Skeletal muscle satellite cell (primary cell): ENCODE results near the gene SLC2A6. TPM values are rescaled to one million over a fixed set of nuclear protein-coding genes. Genes with fewer than 3 reads are reported as not detected.

Source experiments
- H3K27me3 ChIP-seq: 2 replicates; pipeline ENCODE4 v1.7.0; 2013; ENCODE audit warnings: low read length; ENCODE audit not compliant: control insufficient read depth, insufficient read depth
- H3K36me3 ChIP-seq: 2 replicates; pipeline ENCODE4 v1.7.0; 2013; ENCODE audit warnings: mild to moderate bottlenecking, control low read depth, low read length; ENCODE audit not compliant: insufficient read depth
- H3K4me1 ChIP-seq: 2 replicates; pipeline ENCODE4 v1.7.0; 2013; ENCODE audit warnings: low read length; ENCODE audit not compliant: control insufficient read depth, insufficient read depth
- H3K4me2 ChIP-seq: 2 replicates; pipeline ENCODE4 v1.7.0; 2013; ENCODE audit warnings: mild to moderate bottlenecking, low read length
- H3K4me3 ChIP-seq: 2 replicates; pipeline ENCODE4 v1.7.0; 2013; ENCODE audit warnings: low read length
- H3K9ac ChIP-seq: 2 replicates; pipeline ENCODE4 v1.7.0; 2013; ENCODE audit warnings: mild to moderate bottlenecking, low read depth, low read length, moderate library complexity
- H3K9me3 ChIP-seq: replicated peaks from 2 replicates; pipeline ENCODE4 v1.7.0; 2013; ENCODE audit warnings: mild to moderate bottlenecking, control low read depth, low read length
- total RNA-seq: library from RNA; depleted of rRNA; stranded (reverse); fragments of >200 nt; gene quantifications from 2 replicates; pipeline ENCODE4 v1.2.3, GENCODE V29; 2012; rRNA removed

Gene SLC2A6, protein sequence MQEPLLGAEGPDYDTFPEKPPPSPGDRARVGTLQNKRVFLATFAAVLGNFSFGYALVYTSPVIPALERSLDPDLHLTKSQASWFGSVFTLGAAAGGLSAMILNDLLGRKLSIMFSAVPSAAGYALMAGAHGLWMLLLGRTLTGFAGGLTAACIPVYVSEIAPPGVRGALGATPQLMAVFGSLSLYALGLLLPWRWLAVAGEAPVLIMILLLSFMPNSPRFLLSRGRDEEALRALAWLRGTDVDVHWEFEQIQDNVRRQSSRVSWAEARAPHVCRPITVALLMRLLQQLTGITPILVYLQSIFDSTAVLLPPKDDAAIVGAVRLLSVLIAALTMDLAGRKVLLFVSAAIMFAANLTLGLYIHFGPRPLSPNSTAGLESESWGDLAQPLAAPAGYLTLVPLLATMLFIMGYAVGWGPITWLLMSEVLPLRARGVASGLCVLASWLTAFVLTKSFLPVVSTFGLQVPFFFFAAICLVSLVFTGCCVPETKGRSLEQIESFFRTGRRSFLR
- total RNA-seq, result 23.2 and 28.4 TPM in 2 replicates

DNA sequence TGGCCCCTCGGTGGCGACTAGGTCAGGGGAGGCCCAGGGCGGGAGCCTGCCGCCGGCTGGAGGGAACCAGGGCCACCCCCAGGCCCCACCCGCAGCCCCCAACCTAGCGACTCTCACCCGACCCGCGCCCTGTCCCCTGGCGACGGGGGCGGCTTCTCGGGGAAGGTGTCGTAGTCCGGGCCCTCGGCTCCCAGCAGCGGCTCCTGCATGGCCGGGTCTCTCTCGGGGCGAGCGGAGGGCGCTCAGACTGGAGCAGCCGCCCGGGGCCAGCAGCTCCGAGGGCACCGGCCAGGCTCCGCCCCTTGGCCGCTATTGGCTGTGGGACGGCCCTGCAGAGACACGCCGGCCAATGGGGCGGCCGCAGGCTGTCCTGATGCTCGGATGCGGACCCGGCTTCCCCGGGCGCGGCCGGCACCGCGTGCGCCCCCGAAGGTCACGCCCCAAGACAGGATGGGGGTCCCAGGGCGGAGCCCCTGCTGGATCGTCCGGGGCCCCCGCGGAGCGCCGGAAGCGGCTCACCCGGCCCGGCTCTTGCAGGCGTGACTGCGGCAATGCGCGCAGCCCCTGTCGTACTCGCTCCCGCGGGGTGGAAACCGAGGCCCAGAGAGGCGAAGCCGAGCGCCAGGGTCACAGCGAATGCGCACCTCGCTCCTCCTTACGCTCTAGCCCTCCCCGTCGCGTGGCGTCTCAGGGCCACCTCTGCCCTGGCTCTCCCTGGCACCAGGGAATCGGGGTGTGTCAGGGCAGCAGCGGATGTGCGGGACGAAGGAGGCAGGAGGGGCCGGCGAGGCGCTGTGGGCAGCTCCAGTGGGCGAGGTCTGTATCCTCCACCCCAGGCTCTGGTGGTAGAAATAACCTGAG is at the start of gene SLC2A6:
TSS of gene SLC2A6 (minus strand) at position 249 of the 861 bp plus-strand sequence. CDS start at position 209, 40 bp downstream.
- peak within 1 kb of the TSS; percentile 77 for H3K4me3 ChIP-seq
- peaks cover 13% of the 10 kb centered on the region for H3K36me3 ChIP-seq
- peak within 1 kb of the TSS; percentile 85 for H3K4me2 ChIP-seq
- peaks cover 13% of the 10 kb centered on the region for H3K4me1 ChIP-seq
- no peaks in the 10 kb centered on the region for H3K9me3 ChIP-seq
- peak within 1 kb of the TSS; percentile 84 for H3K9ac ChIP-seq
- H3K27me3 ChIP-seq, result peaks cover 14% of the 10 kb centered on the region

DNA sequence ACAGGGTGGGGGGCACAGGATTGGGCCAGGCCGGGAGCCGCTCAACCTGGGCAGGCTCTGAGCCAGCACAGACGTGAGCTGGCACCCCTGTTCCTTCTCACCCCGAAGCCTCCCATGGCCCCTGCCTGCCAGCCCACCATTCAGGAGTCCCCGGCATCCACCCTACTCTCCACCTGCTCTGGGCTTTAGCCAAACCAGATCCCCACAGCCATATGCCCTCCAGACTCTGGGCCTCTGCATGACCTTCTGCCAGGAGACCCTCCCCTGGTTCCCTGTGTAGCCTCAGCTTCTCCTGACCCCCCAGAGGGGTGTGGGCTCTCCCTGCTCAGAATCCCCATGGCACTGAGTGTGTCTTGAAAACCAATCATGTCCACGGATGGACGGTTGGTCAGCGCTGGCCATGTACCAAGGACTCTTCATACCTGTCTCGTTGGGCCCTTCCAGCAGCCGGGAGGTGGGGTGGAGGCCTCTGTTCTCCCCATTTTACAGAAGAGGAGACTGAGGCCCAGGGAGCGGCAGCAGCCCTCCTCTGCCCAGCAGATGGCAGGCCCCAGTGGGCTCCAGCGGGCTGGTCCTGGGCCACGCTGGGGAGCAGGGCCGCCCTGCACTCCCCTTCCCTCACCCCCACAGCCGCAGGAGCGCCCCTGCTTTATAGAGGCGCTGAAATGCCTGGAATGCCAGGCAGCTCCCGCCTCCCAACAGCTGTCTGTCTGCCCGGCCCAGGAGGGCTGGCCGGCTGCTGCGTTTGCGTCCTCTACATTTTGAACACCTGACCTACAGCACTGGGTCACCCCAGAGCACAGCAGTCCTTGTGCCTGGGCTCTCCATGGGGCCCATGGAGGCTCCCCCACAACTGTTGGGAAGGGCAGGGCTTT is 49.3 kb upstream of the SLC2A6 start:
- Histone ChIP-seq H3K9ac (no peak overlapping the region), H3K4me1 (peaks cover 22% of the 10 kb centered on the region), H3K4me3 (no peak overlapping the region), H3K9me3 (no peaks in the 10 kb centered on the region), H3K27me3 (peaks cover 85% of the 10 kb centered on the region), H3K4me2 (no peak overlapping the region), H3K36me3 (no peaks in the 10 kb centered on the region)

DNA sequence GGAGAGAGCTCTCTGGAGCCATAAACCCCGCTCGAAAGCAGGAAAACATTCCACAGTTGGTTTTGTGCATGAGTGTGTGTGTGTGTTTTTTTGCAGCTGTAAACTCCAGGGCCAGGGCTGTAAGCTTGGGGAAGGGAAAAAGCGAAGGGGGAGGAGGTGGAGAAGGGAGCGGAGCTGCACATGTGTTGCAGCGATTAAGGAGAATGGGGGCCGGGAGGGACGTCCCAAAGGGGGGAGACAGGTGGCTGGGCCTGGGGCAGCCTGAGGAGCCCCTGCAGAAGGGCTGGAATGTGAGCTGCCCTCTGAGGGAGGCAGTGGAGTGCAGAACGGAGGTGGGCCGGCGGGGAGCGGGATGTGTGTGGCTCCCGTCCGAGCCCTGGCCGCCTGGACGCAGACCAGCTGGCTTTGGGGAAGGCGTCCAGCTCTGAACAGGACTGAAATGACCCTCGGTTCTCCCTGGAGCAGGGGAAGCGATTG is 48.6 kb upstream of the SLC2A6 start:
- no peak overlapping the region for H3K9ac ChIP-seq
- peaks cover 20% of the 10 kb centered on the region for H3K4me1 ChIP-seq
- H3K9me3 ChIP-seq, result no peaks in the 10 kb centered on the region
- H3K36me3 ChIP-seq, result no peaks in the 10 kb centered on the region
- H3K4me3 ChIP-seq, result no peak overlapping the region
- H3K27me3 ChIP-seq, result peaks cover 80% of the 10 kb centered on the region
- no peak overlapping the region for H3K4me2 ChIP-seq

DNA sequence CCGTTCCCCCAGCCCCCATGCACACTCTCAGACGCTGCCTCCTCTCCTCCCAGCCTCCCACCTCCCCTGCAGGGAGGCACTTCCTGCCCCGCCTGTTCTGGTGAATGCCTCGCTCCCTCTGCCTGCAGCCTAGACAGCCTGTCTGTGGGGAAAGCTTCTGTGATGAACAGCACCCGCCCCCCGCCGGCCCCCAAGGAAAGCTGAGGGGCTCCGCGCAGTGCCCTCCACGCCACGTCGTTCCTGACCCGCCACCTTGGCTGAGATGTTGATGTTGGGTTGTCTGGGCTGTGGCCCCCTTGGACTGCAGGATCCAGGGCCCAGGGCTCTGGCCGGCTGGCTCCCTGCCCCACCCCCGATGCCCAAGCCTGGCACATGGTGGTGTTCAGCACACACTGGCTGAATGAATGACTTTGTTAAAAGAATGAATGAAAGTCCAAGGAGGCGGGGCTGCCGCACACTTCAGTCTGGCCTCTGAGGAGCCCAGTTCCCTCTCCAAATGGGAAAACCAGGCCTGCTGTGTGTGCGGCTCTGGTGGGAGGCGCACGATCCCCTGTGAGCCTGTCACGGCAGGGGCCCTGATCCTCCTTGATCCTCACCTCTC is 47.9 kb upstream of the SLC2A6 start:
- Histone ChIP-seq H3K9ac (no peak overlapping the region), H3K9me3 (no peaks in the 10 kb centered on the region), H3K4me3 (no peak overlapping the region), H3K27me3 (peaks cover 79% of the 10 kb centered on the region), H3K36me3 (no peaks in the 10 kb centered on the region), H3K4me2 (no peak overlapping the region), H3K4me1 (peaks cover 20% of the 10 kb centered on the region)

DNA sequence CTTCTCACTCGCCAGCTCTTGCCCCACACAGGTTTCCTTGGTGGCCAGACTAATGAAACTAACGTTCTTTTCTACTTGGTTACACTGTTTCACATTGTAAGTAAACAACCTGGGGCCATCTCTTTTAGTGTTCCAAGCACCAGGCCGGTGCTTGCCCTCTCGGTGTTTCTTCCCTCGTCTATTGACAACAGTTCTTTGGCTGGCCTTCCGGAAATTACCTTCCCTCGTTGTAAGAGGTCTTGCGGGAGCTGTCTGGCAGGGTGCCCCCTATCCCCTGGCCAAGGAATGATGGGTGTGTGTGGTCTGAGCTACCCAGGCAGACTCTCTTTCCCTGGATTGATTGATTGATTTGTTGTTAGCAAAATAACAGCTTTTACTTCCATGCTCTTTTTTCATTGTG is 46.8 kb upstream of the SLC2A6 start:
- no peaks in the 10 kb centered on the region for H3K9me3 ChIP-seq
- H3K36me3 ChIP-seq, result no peaks in the 10 kb centered on the region
- H3K4me1 ChIP-seq, result peaks cover 20% of the 10 kb centered on the region
- peaks cover 73% of the 10 kb centered on the region for H3K27me3 ChIP-seq
- H3K9ac ChIP-seq, result no peak overlapping the region
- no peak overlapping the region for H3K4me3 ChIP-seq
- H3K4me2 ChIP-seq, result no peak overlapping the region

DNA sequence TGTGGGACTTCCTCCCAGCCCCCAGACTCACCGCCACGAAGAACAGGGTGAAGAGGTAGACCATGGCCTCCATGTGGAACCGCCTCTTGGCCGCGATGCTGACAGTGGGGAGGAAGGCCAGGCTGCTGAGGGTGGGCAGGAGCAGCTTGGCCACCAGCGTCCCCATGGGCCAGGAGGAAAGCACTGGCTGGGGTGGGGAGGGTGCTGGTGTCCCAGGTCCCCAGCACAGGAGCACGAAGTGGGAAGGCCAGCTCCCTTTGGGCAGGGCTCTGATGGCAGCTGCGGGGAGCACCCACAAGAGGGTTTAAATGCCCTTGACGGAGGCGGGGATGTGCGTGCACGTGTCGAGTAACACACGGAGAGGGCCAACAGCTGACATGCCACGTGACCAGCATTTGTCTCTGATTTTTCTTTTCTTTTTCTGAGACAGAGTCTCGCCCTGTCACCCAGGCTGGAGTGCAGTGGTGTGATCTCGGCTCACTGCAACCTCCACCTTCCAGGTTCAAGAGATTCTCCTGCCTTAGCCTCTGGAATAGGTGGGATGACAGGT is 45.9 kb upstream of the SLC2A6 start, which contains the start of gene MYMK:
TSS of gene MYMK (minus strand) at position 281 of the 550 bp plus-strand sequence. CDS start at position 166, 115 bp downstream.
- Histone ChIP-seq H3K9ac (no peak within 1 kb of the TSS), H3K9me3 (no peaks in the 10 kb centered on the region), H3K27me3 (peaks cover 67% of the 10 kb centered on the region), H3K4me2 (no peak within 1 kb of the TSS), H3K4me3 (no peak within 1 kb of the TSS), H3K4me1 (peaks cover 20% of the 10 kb centered on the region), H3K36me3 (no peaks in the 10 kb centered on the region)

DNA sequence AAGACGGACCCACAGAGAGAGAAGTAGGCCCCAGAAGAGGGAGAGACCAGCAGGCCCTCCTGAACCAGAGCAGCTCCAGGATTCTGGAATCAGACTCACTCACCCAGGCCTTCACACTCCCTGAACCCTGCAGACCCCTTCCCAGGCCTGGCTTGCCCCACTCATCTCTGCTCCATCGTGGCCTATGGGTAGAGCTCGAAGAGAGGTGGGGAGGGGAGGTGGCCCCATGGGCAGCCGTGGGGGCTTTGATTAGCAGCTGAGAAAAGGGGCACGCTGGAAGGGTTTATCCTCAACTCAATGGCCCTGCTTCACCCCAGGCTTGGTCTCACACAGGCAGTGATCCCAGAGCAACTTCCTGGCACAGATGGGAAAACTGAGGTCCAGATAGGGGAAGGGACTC is 45.2 kb upstream of the SLC2A6 start:
- H3K27me3 ChIP-seq, result peaks cover 61% of the 10 kb centered on the region
- H3K36me3 ChIP-seq, result no peaks in the 10 kb centered on the region
- H3K4me2 ChIP-seq, result no peak overlapping the region
- peaks cover 20% of the 10 kb centered on the region for H3K4me1 ChIP-seq
- H3K4me3 ChIP-seq, result no peak overlapping the region
- no peaks in the 10 kb centered on the region for H3K9me3 ChIP-seq
- H3K9ac ChIP-seq, result no peak overlapping the region

DNA sequence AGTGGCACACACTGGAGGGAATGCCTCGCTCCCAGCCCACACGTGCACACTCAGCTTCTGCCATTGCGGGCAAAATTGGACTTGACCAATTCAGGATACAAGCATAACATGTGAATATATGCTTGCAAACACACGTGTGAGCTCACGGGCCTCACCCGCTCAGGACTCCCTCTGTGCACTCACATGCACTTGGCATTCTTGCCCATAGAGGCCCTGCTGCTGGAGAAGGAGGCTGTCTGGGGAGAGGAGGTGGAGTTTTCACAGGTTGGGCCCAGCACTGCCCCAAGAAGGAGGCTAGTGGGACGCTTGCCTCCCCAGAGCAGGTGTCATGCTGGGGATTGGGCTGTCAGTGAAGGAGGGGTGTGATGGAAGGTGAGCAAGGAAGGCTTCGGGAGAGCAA is 44.2 kb upstream of the SLC2A6 start:
- Histone ChIP-seq H3K4me2 (no peak overlapping the region), H3K4me3 (no peak overlapping the region), H3K9ac (no peak overlapping the region), H3K36me3 (no peaks in the 10 kb centered on the region), H3K27me3 (peaks cover 50% of the 10 kb centered on the region), H3K9me3 (no peaks in the 10 kb centered on the region), H3K4me1 (peaks cover 9% of the 10 kb centered on the region)

DNA sequence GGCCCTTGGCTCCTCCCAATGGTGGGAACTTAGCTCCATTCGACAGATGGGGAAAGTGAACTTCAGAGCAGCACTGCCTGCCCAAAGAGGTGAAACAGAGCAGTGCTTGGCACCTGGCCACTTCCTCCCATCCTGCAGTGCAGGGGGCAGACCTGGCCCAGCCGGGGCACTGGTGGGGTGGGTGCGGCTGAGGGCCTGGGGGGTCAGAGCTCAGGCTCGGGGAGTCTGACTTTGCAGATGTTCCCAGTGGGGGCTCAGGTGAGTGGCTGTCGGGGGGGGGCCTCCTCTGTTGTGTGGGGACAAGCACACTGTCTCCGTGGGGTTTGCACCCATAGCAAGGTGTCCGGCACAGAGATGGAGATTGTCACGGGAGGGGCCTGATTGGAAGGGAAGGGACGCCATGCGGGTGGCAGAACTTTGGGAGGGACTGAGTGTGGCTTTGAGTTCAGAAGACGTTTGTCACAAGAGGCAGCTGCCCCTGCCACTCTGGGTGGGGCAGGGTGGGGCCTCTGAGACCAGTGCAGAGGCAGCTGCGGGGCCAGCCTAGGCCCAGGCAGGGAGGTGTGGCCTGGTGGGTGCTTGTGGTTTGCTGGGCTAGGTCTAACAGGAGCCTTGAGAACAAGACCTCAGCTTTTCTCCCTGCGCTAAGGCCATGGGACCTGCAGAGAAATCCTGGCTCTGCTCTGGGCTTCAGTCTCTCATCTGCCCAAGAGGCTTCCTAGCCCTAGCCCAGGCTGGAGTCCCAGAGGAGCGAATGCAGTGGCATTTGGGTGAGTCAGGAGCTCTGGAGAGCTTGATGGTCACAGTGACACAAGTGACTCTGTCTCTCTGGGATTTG is 43.4 kb upstream of the SLC2A6 start:
- H3K4me3 ChIP-seq, result no peak overlapping the region
- no peaks in the 10 kb centered on the region for H3K9me3 ChIP-seq
- H3K4me2 ChIP-seq, result no peak overlapping the region
- no peak overlapping the region for H3K9ac ChIP-seq
- H3K36me3 ChIP-seq, result no peaks in the 10 kb centered on the region
- H3K4me1 ChIP-seq, result peaks cover 7% of the 10 kb centered on the region
- H3K27me3 ChIP-seq, result peaks cover 42% of the 10 kb centered on the region
